Activated T-cell treated with anti-CD3 and anti-CD28 coated beads for 48 hours (primary cell): Measurements from ENCODE around the gene GATA5.

Experiments
- DNase-seq: peaks from one replicate; pipeline ENCODE4 v3.0.0-alpha.2; 2020; ENCODE audit warnings: low read depth

Gene GATA5

GRCh38 chr20:62487561-62488354 lies 12.0 kb upstream of the GATA5 start:
- no peak for DNase-seq

GRCh38 chr20:62487118-62487517 lies 11.3 kb upstream of the GATA5 start:
- DNase-seq = no peak

DNA sequence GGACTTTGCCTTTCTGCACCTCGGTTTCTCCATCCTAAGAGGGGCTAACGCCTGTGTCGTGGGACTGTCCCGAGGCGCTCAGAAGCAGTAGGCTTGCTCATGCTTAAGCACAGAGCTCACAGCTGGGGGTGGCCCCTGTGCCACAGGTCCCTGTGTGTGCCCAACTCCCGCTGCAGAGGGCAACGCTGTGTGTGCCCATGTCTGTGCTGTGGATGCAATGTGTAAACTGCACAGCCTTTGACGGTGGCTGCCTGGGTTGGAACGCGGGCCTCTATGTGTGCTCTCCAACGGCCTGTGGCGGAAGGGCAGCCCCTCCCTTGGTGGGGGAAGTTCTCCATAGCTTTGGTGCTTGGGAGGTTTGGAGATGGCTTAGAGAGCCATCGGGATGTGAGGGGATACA lies 10.7 kb upstream of the GATA5 start:
- DNase-seq = no peak

DNA sequence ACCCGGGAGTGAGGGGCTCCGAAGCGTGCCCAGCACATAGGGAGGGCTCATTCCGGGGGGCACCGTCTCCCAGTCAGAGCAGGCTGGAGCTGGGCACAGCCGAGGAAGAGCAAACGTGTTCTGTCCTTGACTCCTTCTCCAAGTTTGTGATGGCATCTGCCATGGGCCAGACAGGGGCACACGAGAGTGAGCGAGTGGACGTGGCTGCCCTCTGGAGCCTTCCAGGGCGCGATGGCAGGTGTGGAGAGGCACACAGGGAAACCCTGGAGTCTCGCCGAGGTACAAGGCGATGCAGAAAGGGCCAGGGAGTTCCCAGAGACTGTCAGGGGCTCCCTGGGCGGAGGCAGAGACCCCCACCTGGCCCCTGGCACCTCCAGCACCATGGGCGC lies 9.9 kb upstream of the GATA5 start:
- DNase-seq = no peak

DNA sequence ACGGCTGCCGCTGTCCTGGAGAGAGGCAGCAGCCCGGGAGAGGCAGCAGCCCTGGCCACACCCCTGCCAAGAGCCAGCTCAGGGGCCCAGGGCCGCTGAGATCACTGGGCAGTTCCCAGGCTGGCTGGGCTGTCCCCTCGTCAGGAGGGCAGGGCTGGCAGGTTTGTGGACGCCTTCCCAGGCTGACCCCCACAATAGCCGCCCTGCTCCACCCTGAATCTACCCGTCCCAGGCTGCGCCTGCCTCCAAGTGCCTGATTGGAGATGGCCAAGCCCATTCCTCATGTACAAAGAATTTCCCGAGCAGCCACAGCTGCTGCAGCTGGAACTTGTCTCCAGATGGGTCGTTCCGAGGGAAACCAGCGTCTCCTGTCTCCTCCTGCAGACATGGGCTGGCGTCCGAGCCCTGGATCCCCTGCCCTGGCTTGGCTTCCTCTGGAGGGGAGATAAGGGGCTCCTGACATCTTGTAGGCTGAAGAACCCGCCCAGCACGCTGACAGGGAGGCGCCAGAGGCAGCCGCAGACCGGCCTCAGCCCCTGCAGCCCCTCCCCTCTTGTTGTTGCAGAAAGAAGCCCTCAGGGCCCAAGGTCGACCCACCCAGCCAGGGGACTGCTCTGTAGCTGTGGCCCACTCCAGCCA lies 9.4 kb upstream of the GATA5 start:
- no peak for DNase-seq

DNA sequence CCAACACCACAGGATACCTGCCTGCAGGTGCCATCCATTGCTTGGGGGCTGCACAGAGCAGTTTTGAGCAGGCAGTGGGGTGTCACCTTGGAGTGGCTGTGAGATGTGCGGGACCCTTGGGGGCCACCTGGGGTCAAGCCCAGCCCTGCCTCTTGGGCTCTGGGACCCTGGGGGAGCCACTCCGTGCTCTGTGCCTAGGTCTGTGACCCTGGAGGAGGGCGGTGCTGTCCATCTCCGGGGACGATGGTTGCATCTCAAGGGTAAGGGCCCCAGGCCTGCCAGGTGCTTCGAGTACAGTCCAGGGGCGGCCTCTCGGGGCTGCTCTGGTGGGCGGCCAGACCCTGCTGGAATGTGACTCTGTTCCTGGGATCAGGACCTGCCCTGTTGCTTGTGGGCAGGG lies 8.7 kb upstream of the GATA5 start:
- DNase-seq = no peak

- DNase-seq = no peak
These were observed 8.0 kb upstream of the GATA5 start for GRCh38 chr20:62483613-62484458.

- no peak for DNase-seq
These were observed 7.2 kb upstream of the GATA5 start for GRCh38 chr20:62482974-62483373.

DNA sequence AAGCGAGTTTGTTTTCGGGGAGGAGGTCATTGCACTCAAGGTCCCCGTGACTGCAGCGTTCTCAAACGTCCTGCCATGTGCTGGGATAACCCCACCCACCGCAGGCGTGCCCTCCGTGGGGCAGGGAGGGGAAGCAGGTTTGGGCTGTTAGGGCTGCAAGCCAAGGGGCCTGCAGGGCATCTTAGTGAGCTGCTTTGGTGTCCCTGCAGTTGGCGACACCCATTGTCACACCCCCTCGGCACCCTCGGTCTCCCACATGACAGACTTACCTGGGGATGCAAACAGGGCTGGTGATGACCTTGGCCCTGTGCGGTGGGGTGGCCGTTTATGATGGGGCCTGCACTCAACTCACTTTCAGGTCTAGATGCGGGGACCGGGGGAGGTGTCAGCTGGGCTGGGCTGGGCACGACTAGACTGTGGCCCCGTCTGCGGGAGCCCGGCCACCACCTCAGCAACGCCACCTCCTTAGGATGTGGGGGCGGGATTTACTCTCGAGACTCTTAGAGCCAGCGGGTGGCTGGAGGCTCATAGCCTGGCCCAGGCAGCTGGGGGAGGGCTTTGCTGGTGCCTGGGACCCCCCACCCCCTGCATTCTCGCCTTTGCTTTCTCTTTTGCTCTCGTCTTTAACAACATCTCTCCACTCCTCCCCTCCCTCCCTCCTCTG lies 6.5 kb upstream of the GATA5 start:
- DNase-seq = no peak

DNA sequence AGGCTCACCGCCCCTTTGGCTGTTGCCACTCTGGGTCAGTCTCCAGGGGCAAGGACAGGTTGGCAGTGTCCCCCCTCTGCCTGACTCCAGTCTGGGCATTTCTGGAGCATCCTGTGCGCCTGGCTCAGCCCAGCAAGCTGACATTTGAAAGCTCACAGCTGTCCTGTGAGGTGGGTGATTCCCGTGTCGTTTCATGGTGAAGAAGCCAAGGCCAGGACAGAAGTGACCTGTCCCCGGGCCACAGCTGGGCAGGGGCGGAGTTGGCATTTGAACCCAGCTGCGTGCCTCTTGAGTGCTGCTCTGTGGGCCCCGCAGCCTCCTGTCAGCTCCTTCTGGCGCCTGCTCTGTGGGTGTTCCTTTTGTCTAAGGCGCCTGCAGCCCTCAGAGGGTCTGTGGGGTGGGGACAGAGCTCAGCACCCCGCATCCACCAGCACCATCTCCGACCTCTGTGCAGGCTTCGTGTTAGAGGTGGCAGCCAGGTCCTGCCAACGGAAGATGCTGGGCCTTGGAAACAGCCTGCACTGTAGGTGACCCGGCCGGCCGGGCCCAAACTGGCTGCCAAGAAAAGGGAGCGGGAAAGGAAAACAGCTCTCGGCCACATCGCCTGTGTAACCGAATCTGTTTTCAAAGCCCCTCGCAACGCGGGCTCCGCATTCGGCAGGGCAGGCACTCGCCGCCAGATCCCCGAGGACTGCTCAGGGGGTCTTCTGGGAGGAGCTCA lies 5.8 kb upstream of the GATA5 start:
- DNase-seq = no peak

GRCh38 chr20:62480318-62480717 lies 4.5 kb upstream of the GATA5 start:
- no peak for DNase-seq

- no peak for DNase-seq
These were observed 3.9 kb upstream of the GATA5 start for GRCh38 chr20:62479656-62480055.

- no peak for DNase-seq
These were observed 3.4 kb upstream of the GATA5 start for GRCh38 chr20:62479156-62479555.

- no peak for DNase-seq
These were observed 2.1 kb upstream of the GATA5 start for GRCh38 chr20:62477669-62478455.

DNA sequence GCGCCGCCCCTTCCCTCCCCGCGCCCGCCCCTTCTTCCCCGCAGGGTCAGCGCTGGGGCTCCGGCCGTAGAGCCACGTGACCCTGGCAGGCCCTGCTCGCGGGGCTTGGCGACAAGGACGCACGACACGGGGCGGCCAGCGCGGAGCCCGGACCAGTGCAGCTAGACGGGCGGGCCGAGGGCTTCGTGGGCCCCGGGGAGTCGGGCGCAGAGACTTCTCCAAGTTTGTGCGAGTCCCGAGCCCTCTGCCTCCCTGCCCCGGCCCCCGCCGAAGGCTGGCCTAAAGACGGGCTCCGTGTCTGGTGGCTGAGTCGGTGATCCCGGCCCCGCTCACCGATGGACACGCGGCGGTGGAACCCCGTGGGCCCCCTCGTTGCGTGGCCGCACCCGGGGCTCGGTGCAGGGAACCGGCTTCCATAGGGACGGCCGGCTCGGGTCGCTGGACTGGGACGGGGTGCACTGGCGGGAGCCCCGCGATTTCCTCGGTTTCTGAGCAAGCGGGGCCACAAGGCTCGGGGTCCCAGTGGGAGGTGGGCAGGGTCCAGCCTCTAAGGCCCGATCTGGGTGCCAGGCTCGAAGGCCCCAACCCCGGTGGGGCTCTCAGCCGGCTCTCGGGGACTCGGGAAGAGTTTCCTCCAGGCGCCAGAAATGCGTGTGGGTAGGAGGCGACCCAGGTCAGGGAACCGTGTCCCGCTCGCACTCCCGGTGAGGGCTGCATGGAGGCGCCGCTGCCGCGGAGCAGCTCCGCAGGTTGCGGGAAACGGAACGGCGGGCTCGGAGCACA lies 452 bp upstream of the GATA5 start:
- DNase-seq = no peak

DNA sequence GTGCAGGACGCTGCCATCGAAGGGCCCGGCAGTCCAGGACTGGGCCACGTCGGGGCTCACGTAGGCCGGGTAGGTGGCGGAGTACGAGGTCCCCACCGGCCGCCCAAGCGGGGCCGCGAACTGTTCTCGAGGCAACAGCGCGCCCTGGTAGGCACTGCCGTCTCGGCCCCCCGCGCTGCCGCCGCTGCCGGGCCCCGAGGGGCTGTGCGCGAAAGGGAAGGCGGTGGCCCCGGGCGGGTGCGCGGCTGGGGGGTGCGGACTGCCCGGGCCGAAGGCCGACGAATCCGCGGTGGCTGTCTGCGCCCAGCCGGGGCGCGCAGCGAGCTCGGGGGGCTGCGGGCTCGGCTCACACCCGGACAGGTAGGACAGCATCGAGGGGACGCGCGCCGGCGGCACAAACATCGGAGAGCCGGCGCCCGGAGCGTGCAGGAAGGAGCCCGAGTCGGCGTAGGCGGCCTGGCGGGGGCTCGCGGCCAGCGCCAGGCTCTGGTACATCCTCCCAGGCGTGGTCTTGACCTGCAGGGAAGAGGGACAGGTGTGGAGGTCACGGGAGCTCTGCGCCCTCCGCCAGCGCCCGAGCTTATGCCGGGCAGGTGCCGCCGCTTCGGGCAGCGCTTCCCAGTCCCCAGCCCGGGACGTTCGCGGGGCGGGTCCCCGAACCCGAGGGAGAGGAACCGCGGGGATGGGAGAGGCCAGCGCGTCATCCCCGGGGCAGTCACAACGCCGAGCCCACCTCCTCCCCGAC lies 596 bp downstream of the GATA5 start:
- no peak for DNase-seq

GRCh38 chr20:62474604-62475026 lies 1.2 kb downstream of the GATA5 start:
- no peak for DNase-seq

GRCh38 chr20:62473717-62474603 lies 1.8 kb downstream of the GATA5 start:
- DNase-seq = no peak
